PFSK-1 (cell line): ENCODE measurements around the gene SHLD1.

ENCODE experiments used
- POLR2AphosphoS5 ChIP-seq: IDR thresholded peaks from 2 replicates; pipeline ENCODE4 v1.6.1; 2012; ENCODE audit warnings: low read depth, mild to moderate bottlenecking, control low read depth, low read length, moderate library complexity
- SIN3A ChIP-seq: IDR thresholded peaks from 2 replicates; pipeline ENCODE4 v1.6.1; 2012; ENCODE audit warnings: mild to moderate bottlenecking, low read length, moderate library complexity, borderline replicate concordance; ENCODE audit not compliant: insufficient read depth
- TAF1 ChIP-seq: IDR thresholded peaks from 2 replicates; pipeline ENCODE4 v1.6.1; 2012; ENCODE audit warnings: low read length, control low read depth, borderline replicate concordance; ENCODE audit not compliant: insufficient read depth
- TF ChIP-seq, protein P1 (sequence below), 2 experiments: IDR thresholded peaks; 2 replicates each; pipeline versions ENCODE4 v1.6.1 to v1.8.0; 2011 to 2012; ENCODE audit warnings: low read depth in 2 of 2, low read length in 2 of 2, control low read depth in 1 of 2, inconsistent platforms in 1 of 2, mild to moderate bottlenecking in 1 of 2, moderate library complexity in 1 of 2; ENCODE audit not compliant: insufficient read depth in 1 of 2

DNA sequence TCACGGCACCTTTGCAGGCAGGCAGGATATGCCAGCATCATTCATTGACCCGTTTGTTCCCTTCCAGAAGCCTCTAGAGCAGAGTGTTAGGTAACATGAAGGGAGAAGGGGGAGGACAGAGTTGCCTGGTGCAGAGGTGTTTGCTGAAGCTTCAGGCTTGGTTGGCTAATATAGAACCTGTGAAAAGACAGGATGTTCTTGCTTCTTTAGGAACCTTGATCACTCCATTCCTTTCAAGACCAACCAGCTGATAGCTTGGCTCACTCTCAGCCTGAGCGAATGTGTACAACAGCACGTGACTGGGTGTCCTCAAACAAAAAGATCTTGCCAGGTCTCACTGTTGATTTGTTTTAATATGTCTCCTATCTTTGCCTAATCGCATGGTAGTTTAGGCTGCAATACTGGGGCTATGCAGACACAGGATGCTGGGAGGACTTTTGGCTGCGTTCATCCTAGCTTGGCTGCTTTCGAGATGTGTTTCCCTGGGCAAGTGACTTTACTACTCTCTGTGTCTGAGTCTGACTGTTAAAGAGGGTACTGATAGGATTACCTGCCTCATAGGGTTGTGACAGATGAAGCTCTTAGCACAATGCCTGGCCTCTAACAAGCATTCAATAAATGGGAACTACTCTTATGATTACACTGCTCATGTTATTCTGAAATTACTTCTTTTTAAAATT is 16.0 kb downstream of the SHLD1 start:
- TF ChIP-seq, protein P1, sequence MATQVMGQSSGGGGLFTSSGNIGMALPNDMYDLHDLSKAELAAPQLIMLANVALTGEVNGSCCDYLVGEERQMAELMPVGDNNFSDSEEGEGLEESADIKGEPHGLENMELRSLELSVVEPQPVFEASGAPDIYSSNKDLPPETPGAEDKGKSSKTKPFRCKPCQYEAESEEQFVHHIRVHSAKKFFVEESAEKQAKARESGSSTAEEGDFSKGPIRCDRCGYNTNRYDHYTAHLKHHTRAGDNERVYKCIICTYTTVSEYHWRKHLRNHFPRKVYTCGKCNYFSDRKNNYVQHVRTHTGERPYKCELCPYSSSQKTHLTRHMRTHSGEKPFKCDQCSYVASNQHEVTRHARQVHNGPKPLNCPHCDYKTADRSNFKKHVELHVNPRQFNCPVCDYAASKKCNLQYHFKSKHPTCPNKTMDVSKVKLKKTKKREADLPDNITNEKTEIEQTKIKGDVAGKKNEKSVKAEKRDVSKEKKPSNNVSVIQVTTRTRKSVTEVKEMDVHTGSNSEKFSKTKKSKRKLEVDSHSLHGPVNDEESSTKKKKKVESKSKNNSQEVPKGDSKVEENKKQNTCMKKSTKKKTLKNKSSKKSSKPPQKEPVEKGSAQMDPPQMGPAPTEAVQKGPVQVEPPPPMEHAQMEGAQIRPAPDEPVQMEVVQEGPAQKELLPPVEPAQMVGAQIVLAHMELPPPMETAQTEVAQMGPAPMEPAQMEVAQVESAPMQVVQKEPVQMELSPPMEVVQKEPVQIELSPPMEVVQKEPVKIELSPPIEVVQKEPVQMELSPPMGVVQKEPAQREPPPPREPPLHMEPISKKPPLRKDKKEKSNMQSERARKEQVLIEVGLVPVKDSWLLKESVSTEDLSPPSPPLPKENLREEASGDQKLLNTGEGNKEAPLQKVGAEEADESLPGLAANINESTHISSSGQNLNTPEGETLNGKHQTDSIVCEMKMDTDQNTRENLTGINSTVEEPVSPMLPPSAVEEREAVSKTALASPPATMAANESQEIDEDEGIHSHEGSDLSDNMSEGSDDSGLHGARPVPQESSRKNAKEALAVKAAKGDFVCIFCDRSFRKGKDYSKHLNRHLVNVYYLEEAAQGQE (IDR thresholded peaks at IDR 0.05; ENCODE audit: insufficient read depth in 1 of 2, low read depth in 2 of 2, low read length in 2 of 2) = no peak
- no peak for TF ChIP-seq SIN3A
- no peak for TF ChIP-seq POLR2AphosphoS5
- TF ChIP-seq TAF1 = no peak
